GDM1 (cell line): Measurements from ENCODE around the gene BCAS4.
A peak's percentile ranks its signal among the peaks of the same experiment; 100 is the strongest.
"Not testable (repeated sequence)": the region's sequence is repeated elsewhere in the genome, so short reads cannot be mapped to it uniquely, and the experiment has no call there.

ENCODE experiments used
- DNase-seq: peaks from one replicate; lab custom pipeline; 2025; lab: John Stamatoyannopoulos, UW

BCAS4 gene

GRCh38 chr20:50771419-50772080 lies 23.3 kb upstream of the BCAS4 start:
- DNase-seq = not testable (repeated sequence)

GRCh38 chr20:50772420-50773185 lies 22.3 kb upstream of the BCAS4 start:
- DNase-seq = no peak

DNA sequence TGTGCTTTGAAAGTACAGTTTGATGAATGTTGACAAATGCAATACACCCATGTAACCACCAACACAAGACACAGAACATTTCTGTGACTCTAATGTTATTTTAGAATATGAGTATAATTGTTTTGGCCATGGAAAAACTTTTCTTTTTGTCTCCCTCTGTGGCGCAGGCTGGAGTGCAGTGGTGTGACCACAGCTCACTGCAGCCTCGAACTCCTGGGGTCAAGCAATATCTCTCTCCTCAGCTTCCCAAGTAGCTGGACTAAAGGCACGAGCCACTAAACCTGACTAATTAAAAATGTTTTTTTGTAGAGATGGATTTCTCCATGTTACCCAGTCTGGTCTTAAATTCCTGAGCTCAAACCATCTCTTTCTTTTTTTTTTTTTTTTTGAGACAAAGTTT lies 20.3 kb upstream of the BCAS4 start:
- DNase-seq = no peak

DNA sequence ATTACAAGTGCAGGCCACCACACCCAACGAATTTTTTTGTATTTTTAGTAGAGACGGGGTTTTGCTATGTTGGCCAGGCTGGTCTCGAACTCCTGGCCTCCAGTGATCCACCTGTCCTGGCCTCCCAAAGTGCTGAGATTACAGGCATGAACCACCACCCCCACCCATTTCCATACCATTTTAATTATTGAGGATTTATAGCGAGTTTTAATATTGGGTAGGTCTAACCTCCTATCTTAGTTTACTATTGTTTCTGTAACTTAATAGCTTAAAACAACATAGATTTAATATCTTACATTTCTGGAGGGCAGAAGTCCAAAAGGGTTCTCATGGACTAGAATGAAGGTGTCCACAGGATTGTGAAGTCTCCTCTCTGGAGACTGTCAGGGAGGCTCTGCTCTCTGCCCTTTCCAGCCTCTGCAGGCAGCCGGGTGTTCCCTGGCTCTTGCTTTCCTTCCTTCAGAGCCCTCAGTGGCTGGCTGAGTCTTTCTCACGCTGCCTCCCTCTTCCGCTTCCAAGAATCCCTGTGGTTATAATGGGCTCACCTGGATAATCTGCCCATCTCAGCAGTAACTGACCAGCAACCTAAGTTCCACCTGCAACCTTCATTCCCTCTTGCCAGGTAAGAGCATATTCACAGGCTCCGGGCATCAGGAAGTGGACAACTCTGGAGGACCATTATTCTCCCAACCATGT lies 18.6 kb upstream of the BCAS4 start:
- DNase-seq = no peak

DNA sequence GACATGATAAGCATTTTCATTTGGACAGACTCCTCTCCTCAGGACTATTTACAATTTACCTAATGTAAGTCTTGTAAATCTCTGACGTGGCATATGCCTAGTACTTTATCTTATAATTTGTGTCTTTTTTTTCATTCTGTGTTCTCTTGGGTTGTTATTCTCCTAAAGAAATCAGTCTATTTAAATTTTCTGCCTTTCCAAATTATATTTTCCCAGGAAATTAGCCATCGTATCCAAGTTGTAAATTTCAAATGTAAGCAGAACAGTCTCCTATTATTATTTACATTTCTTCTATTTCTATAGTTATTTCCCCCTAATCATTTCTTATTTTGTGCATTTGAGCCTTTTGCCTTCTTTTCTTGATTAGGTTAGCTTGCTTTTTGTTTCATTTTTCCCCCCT lies 17.5 kb upstream of the BCAS4 start:
- DNase-seq = no peak

DNA sequence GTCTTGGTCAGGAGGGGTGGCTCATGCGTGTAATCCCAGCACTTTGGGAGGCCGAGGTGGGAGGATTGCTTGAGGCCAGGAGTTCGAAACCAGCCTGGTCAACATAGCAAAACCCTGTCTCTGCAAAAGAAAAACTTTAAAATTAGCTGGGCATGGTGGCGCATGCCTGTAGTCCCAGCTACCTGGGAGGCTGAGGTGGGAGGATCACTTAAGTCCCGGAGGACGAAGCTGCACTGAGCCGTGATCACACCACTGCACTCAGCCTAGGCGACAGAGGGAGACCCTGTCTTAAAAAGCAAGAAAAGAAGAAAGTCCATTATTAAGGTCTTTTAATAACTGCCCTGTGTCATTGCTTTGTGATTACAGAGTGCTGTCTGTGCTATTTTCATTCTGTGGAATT lies 15.9 kb upstream of the BCAS4 start:
- not testable (repeated sequence) for DNase-seq

GRCh38 chr20:50783390-50783789 lies 11.5 kb upstream of the BCAS4 start:
- DNase-seq = no peak

- DNase-seq = no peak
These were observed 11.0 kb upstream of the BCAS4 start for GRCh38 chr20:50783903-50784302.

DNA sequence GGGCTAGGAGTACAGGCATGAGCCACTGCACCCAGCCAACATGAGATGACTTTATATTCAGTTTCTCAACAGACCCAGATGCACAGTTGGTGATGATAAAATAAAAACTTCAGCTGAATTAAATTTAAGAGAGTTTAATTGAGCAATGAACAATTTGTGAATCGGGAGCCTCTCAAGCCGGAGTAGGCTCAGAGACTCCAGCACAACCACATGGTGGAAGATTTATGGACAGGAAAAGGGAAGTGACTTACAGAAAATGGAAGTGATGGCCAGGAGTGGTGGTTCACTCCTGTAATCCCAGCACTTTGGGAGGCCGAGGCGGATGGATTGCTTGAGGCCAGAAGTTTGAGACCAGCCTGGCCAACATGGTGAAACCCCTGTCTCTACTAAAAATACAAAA lies 10.4 kb upstream of the BCAS4 start:
- no peak for DNase-seq

DNA sequence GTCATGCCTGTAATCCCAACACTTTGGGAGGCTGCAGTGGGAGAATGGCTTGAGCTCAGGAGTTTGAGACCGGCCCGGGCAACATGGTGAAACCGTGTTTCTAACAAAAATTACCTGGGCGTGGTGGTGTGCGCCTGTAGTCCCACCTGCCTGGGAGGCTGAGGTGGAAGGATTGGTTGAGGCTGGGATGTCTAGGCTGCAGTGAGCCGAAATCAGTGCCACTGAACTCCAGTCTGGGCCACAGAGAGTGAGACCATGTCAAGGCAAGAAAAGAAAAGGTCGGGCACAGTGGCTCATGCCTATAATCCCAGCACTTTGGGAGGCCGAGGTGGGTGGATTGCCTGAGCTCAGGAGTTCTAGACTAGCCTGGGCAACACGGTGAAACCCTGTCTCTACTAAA lies 8.2 kb upstream of the BCAS4 start:
- DNase-seq = no peak

- DNase-seq = no peak
These were observed 7.7 kb upstream of the BCAS4 start for GRCh38 chr20:50787181-50787580.

GRCh38 chr20:50788045-50788991 lies 6.5 kb upstream of the BCAS4 start:
- DNase-seq = no peak

GRCh38 chr20:50789968-50790650 lies 4.8 kb upstream of the BCAS4 start:
- no peak for DNase-seq

DNA sequence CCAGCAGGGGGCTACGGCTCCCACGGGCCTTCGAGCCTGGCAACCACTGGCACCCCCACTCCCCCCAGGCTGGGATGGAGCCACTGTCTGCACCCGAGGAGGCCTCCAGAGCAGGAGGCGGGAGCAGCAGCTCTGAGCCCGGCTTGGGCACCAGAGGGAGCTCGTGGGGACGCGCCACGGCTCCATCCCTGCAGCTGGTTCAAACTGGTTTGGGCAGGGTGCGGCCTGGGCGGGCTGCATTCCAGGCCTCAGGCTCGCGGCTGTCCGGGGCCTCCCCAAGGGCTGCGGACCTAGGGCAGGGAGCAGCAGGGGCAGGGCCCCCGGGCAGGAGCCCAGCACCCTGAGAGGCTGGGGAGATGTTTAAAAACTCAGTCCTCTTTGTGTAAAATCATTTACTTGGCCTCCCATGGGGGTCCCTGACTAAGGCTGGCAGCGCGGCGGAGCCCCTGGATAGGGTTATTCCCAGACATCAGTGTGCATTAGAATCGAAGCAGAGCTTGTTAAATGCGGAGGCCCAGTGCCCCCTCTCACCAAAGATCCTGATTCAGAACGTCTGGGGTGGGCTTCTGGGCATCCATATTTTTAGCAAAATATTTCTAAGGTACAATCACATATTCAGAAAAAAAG lies 4.1 kb upstream of the BCAS4 start:
- DNase-seq = peak; percentile 84

GRCh38 chr20:50792708-50793574 lies 1.9 kb upstream of the BCAS4 start:
- DNase-seq = no peak

- DNase-seq = peak; percentile 9
These were observed 1.3 kb upstream of the BCAS4 start for GRCh38 chr20:50793575-50794016.

DNA sequence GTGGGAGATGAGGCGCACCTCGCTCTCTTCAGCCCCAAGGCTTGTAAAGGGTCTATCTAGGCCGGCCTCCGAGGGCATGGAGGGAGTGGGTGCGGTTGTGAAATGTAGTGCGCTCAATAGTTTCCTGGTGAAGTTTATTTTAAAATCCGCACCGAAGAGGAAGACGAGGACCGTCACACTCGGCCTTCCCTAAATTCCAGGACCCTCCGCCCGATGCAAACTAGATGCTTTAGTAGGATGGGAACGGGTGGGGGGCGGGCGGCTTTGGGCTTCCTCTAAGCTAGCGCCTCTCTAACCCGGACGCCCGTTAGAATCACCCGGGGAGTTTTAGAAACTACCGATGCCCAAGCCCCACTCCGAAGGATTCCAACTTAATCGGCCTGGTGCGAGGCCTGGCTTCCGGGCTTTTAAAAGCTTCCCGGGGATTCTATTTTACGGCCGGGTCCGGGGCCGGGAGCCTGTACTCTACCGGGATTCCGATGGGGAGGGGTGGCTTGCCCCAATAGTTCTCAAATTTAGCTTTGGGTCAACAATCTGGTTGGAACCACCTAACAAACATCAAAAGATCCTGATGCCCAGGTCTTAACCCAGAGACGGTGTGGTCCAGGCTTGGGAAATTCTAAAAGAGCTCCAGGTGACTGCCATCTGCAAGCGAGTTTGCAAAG lies 548 bp upstream of the BCAS4 start:
- no peak for DNase-seq

- no peak for DNase-seq
These were observed 2.3 kb downstream of the BCAS4 start for GRCh38 chr20:50797142-50797541.

- DNase-seq = no peak
These were observed 3.8 kb downstream of the BCAS4 start for GRCh38 chr20:50798650-50799049.
